Measurements from ENCODE around the gene HOXD3. TPM values are rescaled to one million over a fixed set of nuclear protein-coding genes. Genes with fewer than 3 reads are reported as not detected.

The HOXD3 gene
- total RNA-seq, 1 experiment from 2014 or later = 1.2 TPM

GRCh38 chr2:176146101-176146500 is 11.0 kb upstream of the HOXD3 start:
- peaks cover 13% of the 10 kb centered on the region for H3K27me3 Mint-ChIP-seq (ENCODE audit: insufficient read depth, unreplicated experiment)
- H3K4me3 Mint-ChIP-seq (ENCODE audit: unreplicated experiment) = no peak overlapping the region
- no peak for DNase-seq
- TF ChIP-seq CTCF (IDR thresholded peaks at IDR 0.05; ENCODE audit: insufficient read depth in 1 of 2, low read depth in 1 of 2, low read length in 1 of 2, severe bottlenecking in 1 of 2, unreplicated experiment in 1 of 2) = no peak
- BruUV-seq (replicated peaks) = no TSS peak
- H3K27me3 ChIP-seq (replicated peaks; ENCODE audit: control insufficient read depth, insufficient read depth, low read length) = 0 out of 2 replicates have a peak, but pooled peaks cover 1% of the 10 kb centered on the region
- POLR2A ChIA-PET = no interaction called here
- H3K36me3 ChIP-seq (ENCODE audit: control insufficient read depth, insufficient read depth, low read length) = no peaks in the 10 kb centered on the region
- H3K27ac Mint-ChIP-seq (ENCODE audit: unreplicated experiment) = no peak overlapping the region
- no peaks in the 10 kb centered on the region for H3K4me1 ChIP-seq
- no peak overlapping the region for H3K4me3 ChIP-seq (ENCODE audit: low read depth, low read length)
- CTCF ChIA-PET = interaction anchor here (0.6 kb wide), 1 partner anchor 9 kb away, joined by 5 read pairs; no protein-coding TSS in a partner anchor
- intact Hi-C loops (cut with micrococcal nuclease; ENCODE audit: unreplicated experiment) = no loop called here
- no peaks in the 10 kb centered on the region for H3K36me3 Mint-ChIP-seq (ENCODE audit: insufficient read depth, unreplicated experiment)
- H3K9me3 ChIP-seq = no peaks in the 10 kb centered on the region
- no peaks in the 10 kb centered on the region for H3K4me1 Mint-ChIP-seq (ENCODE audit: low read depth, unreplicated experiment)
- no peaks in the 10 kb centered on the region for H3K9me3 Mint-ChIP-seq (ENCODE audit: unreplicated experiment)

- no peaks in the 10 kb centered on the region for H3K4me1 Mint-ChIP-seq (ENCODE audit: low read depth, unreplicated experiment)
- no TSS peak for BruUV-seq (replicated peaks)
- no peak for DNase-seq
- ChIA-PET CTCF (no interaction called here), POLR2A (no interaction called here)
- 0 out of 2 replicates have a peak, but pooled peaks cover 1% of the 10 kb centered on the region for H3K27me3 ChIP-seq (replicated peaks; ENCODE audit: control insufficient read depth, insufficient read depth, low read length)
- H3K4me3 Mint-ChIP-seq (ENCODE audit: unreplicated experiment) = no peak overlapping the region
- H3K4me3 ChIP-seq (ENCODE audit: low read depth, low read length) = no peak overlapping the region
- H3K9me3 Mint-ChIP-seq (ENCODE audit: unreplicated experiment) = no peaks in the 10 kb centered on the region
- no peaks in the 10 kb centered on the region for H3K36me3 Mint-ChIP-seq (ENCODE audit: insufficient read depth, unreplicated experiment)
- peaks cover 8% of the 10 kb centered on the region for H3K27me3 Mint-ChIP-seq (ENCODE audit: insufficient read depth, unreplicated experiment)
- H3K36me3 ChIP-seq (ENCODE audit: control insufficient read depth, insufficient read depth, low read length) = no peaks in the 10 kb centered on the region
- H3K27ac Mint-ChIP-seq (ENCODE audit: unreplicated experiment) = no peak overlapping the region
- H3K4me1 ChIP-seq = no peaks in the 10 kb centered on the region
- TF ChIP-seq CTCF (IDR thresholded peaks at IDR 0.05; ENCODE audit: insufficient read depth in 1 of 2, low read depth in 1 of 2, low read length in 1 of 2, severe bottlenecking in 1 of 2, unreplicated experiment in 1 of 2) = no peak
- intact Hi-C loops (cut with micrococcal nuclease; ENCODE audit: unreplicated experiment) = no loop called here
- H3K9me3 ChIP-seq = no peaks in the 10 kb centered on the region
Observed at GRCh38 chr2:176146645-176147044, 10.5 kb upstream of the HOXD3 start.

- DNase-seq = no peak
- Mint-ChIP-seq H3K4me1 (ENCODE audit: low read depth, unreplicated experiment) (no peaks in the 10 kb centered on the region), H3K27ac (ENCODE audit: unreplicated experiment) (no peak overlapping the region), H3K27me3 (ENCODE audit: insufficient read depth, unreplicated experiment) (peaks cover 8% of the 10 kb centered on the region), H3K4me3 (ENCODE audit: unreplicated experiment) (no peak overlapping the region), H3K9me3 (ENCODE audit: unreplicated experiment) (no peaks in the 10 kb centered on the region), H3K36me3 (ENCODE audit: insufficient read depth, unreplicated experiment) (no peaks in the 10 kb centered on the region)
- Histone ChIP-seq H3K36me3 (ENCODE audit: control insufficient read depth, insufficient read depth, low read length) (no peaks in the 10 kb centered on the region), H3K4me3 (ENCODE audit: low read depth, low read length) (no peak overlapping the region), H3K9me3 (no peaks in the 10 kb centered on the region), H3K4me1 (no peaks in the 10 kb centered on the region), H3K27me3 (replicated peaks; ENCODE audit: control insufficient read depth, insufficient read depth, low read length) (0 out of 2 replicates have a peak, but pooled peaks cover 1% of the 10 kb centered on the region)
- POLR2A ChIA-PET = no interaction called here
- intact Hi-C loops (cut with micrococcal nuclease; ENCODE audit: unreplicated experiment) = no loop called here
- no peak for TF ChIP-seq CTCF (IDR thresholded peaks at IDR 0.05; ENCODE audit: insufficient read depth in 1 of 2, low read depth in 1 of 2, low read length in 1 of 2, severe bottlenecking in 1 of 2, unreplicated experiment in 1 of 2)
- no TSS peak for BruUV-seq (replicated peaks)
- CTCF ChIA-PET = no interaction called here
Observed at GRCh38 chr2:176147210-176147799, 9.8 kb upstream of the HOXD3 start.

Data from Caco-2 (cell line).